ENCODE measurements around the gene PAPPA2. TPM values are rescaled to one million over a fixed set of nuclear protein-coding genes. Genes with fewer than 3 reads are reported as not detected.

Gene PAPPA2
- total RNA-seq, 3 donors from 2014 or later = 1.2 to 3.9 (median 2.6) TPM

- DNase-seq (ENCODE audit: low spot score in 2 of 2) = no peak
- Histone ChIP-seq H3K9me3 (no peaks in the 10 kb centered on the region), H3K27ac (no peak overlapping the region), H3K36me3 (no peaks in the 10 kb centered on the region), H3K4me1 (no peaks in the 10 kb centered on the region), H3K4me3 (no peak overlapping the region), H3K27me3 (no peaks in the 10 kb centered on the region)
- intact Hi-C loops (cut with DNase I; ENCODE audit: low total_unique reads) = no loop called here
- TF ChIP-seq POLR2A (IDR thresholded peaks at IDR 0.05) (no peak), CTCF (IDR thresholded peaks at IDR 0.05) (no peak), POLR2AphosphoS5 (IDR thresholded peaks at IDR 0.05) (no peak)
These were observed 414.6 kb downstream of the PAPPA2 start for GRCh38 chr1:176877557-176877956.

DNA sequence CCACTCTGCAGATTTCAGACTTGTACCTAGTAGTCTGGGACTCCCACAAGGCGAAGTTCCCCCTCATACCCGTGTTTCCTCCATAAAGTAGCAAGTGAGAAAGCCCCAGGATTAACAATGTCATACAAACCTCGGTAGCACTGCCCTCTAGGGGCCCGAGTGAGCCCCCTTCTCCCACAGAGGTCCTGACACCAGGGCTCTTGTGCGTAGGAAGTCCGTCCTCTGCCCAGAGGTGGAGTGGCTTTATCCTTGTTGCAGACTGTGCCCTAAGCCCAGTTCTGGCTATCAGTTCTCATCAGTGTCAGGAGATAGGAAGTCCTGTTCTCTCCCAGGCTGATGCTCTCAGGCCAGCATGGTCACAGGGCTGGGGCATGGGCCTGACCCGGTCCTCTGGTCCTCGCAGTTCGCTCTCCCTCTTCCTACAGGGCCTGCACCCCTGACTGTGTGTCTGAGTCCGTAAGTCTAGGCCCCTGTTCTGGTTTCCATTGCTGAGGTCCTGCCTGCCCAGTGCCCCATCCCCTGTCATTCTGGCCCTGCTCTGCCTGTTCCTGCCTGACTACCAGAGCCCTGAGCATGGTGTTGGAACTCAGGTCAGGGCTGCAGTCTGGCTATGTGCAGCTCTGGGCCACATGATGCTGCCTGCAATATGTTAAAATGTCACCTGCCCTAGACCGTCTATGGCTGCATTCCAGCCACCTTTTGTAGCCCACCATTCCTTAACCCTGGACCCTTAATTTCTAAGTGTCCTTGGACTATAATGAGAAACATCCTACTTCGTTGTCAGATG lies 416.0 kb downstream of the PAPPA2 start:
- Histone ChIP-seq H3K27me3 (no peaks in the 10 kb centered on the region), H3K9me3 (no peaks in the 10 kb centered on the region), H3K27ac (no peak overlapping the region), H3K4me3 (no peak overlapping the region), H3K4me1 (no peaks in the 10 kb centered on the region), H3K36me3 (no peaks in the 10 kb centered on the region)
- TF ChIP-seq POLR2AphosphoS5 (IDR thresholded peaks at IDR 0.05) (no peak), CTCF (IDR thresholded peaks at IDR 0.05) (no peak), POLR2A (IDR thresholded peaks at IDR 0.05) (no peak)
- DNase-seq (ENCODE audit: low spot score in 2 of 2) = no peak
- intact Hi-C loops (cut with DNase I; ENCODE audit: low total_unique reads) = no loop called here

- no peak overlapping the region for H3K4me3 ChIP-seq
- no peaks in the 10 kb centered on the region for H3K9me3 ChIP-seq
- intact Hi-C loops (cut with DNase I; ENCODE audit: low total_unique reads) = no loop called here
- H3K27me3 ChIP-seq = no peaks in the 10 kb centered on the region
- no peaks in the 10 kb centered on the region for H3K36me3 ChIP-seq
- H3K4me1 ChIP-seq = no peaks in the 10 kb centered on the region
- TF ChIP-seq POLR2A (IDR thresholded peaks at IDR 0.05) (no peak), CTCF (IDR thresholded peaks at IDR 0.05) (no peak), POLR2AphosphoS5 (IDR thresholded peaks at IDR 0.05) (no peak)
- no peak overlapping the region for H3K27ac ChIP-seq
- DNase-seq (ENCODE audit: low spot score in 2 of 2) = no peak
These were observed 417.0 kb downstream of the PAPPA2 start for GRCh38 chr1:176879784-176880620.

- H3K27me3 ChIP-seq = no peaks in the 10 kb centered on the region
- no peak for TF ChIP-seq POLR2A (IDR thresholded peaks at IDR 0.05)
- no peak for TF ChIP-seq POLR2AphosphoS5 (IDR thresholded peaks at IDR 0.05)
- TF ChIP-seq CTCF (IDR thresholded peaks at IDR 0.05) = peak; percentile 29 to 70 (median 66)
- peak; percentile 28 to 65 for DNase-seq (ENCODE audit: low spot score in 2 of 2)
- intact Hi-C loops (cut with DNase I; ENCODE audit: low total_unique reads) = no loop called here
- no peaks in the 10 kb centered on the region for H3K9me3 ChIP-seq
- H3K36me3 ChIP-seq = no peaks in the 10 kb centered on the region
- H3K4me3 ChIP-seq = no peak overlapping the region
- no peaks in the 10 kb centered on the region for H3K4me1 ChIP-seq
- no peak overlapping the region for H3K27ac ChIP-seq
These were observed 418.1 kb downstream of the PAPPA2 start for GRCh38 chr1:176880955-176881595.

Data from breast epithelium (tissue), 4 donors.